Heart left ventricle (tissue), 16 donors: ENCODE data around the gene TEKTIP1. TPM values are rescaled to one million over a fixed set of nuclear protein-coding genes. Genes with fewer than 3 reads are reported as not detected.
"Not testable (repeated sequence)": the region's sequence is repeated elsewhere in the genome, so short reads cannot be mapped to it uniquely, and the experiment has no call there.

Source experiments
- ATAC-seq, 4 donors: fragments of 200-7000 bp; cut with Tn5 transposase; one replicate each; pipeline ENCODE4 v1.9.1; 2020 to 2022; ENCODE audit warnings: moderate library complexity in 4 of 4, mild to moderate bottlenecking in 3 of 4, moderate number of reproducible peaks in 1 of 4
- DNase-seq, 5 donors: peaks; one replicate each; pipeline ENCODE4 v3.0.0-alpha.2; 2020
- H3K27ac ChIP-seq, 12 donors: fragments of 200-600 bp; sonication (generic) in 4 of 12; one replicate each; pipeline versions ENCODE4 v1.5.0 to v1.8.0; 2016 to 2022; ENCODE audit warnings: mild to moderate bottlenecking in 2 of 12
- H3K27me3 ChIP-seq, 9 donors: fragments of 200-600 bp; sonication (generic) in 2 of 9; one replicate each; pipeline versions ENCODE4 v1.5.1 to v1.8.0; 2016 to 2022; ENCODE audit warnings: mild to moderate bottlenecking in 3 of 9
- H3K36me3 ChIP-seq, 9 donors: fragments of 200-600 bp; sonication (generic) in 2 of 9; one replicate each; pipeline versions ENCODE4 v1.5.0 to v1.8.0; 2018 to 2022; ENCODE audit warnings: mild to moderate bottlenecking in 2 of 9
- H3K4me1 ChIP-seq, 12 donors: fragments of 200-600 bp; sonication (generic) in 4 of 12; one replicate each; pipeline versions ENCODE4 v1.5.0 to v1.8.0; 2016 to 2022; ENCODE audit warnings: mild to moderate bottlenecking in 3 of 12
- H3K4me3 ChIP-seq, 12 donors: fragments of 200-600 bp; sonication (generic) in 4 of 12; one replicate each; pipeline versions ENCODE4 v1.5.0 to v1.8.0; 2017 to 2022; ENCODE audit warnings: mild to moderate bottlenecking in 9 of 12, moderate library complexity in 4 of 12
- H3K9me3 ChIP-seq, 12 donors: fragments of 200-600 bp; sonication (generic) in 4 of 12; one replicate each; pipeline versions ENCODE4 v1.5.0 to v1.8.0; 2016 to 2022; ENCODE audit warnings: mild to moderate bottlenecking in 1 of 12
- POLR2A ChIP-seq, 2 donors: fragments of 450-650 bp; IDR thresholded peaks; one replicate each; pipeline ENCODE4 v1.6.1; 2017; ENCODE audit warnings: antibody characterized with exemption in 2 of 2, mild to moderate bottlenecking in 2 of 2, moderate library complexity in 2 of 2
- WGBS, 4 donors: extraction: QIAGEN DNeasy Blood & Tissue Kit in 2 of 4; methylation state at CpG; one replicate each; pipeline versions ENCODE4 v1.1.5 to v1.1.7; 2013 to 2018; 5-methylcytosine and 5-hydroxymethylcytosine counted together
- intact Hi-C, 10 donors: fragments of 100-400 bp; cut with DNase I; formaldehyde crosslinking; loops; one replicate each; pipeline versions ENCODE4 v1.11.1 to v1.14.2; 2022
- polyA plus RNA-seq, 2 donors: library from polyadenylated mRNA; stranded (reverse); fragments of 200-250 nt; gene quantifications; one replicate each; pipeline ENCODE4 v1.2.3, GENCODE V29; 2013
- total RNA-seq, 9 donors: library from RNA; depleted of rRNA in 2 of 9; stranded (reverse); fragments of >200 nt in 2 of 9; fragmentation: NEBNext Ultra II Directional in 3 of 9; extraction: Animal tissue kit (Norgen Biotek cat#: 25700) in 3 of 9; gene quantifications; one replicate each; pipeline versions ENCODE4 v1.1.0 to v1.2.4, GENCODE V29; 2016 to 2023
- TF ChIP-seq, protein P1 (sequence below), 12 donors: fragments of 200-600 bp; sonication (generic) in 4 of 12; IDR thresholded peaks; one replicate each; pipeline versions ENCODE4 v1.5.0 to v1.8.0; 2018 to 2022; ENCODE audit warnings: antibody characterized with exemption in 12 of 12, mild to moderate bottlenecking in 5 of 12
- donor health status: ischemic (EF 13 %, LVEDD 7.1; RV severe dilation, severe dysfunction).
- donor health status: healthy with polysubstance abuse.
- donor health status: DM: no; HTN: yes; CAD: no.
- donor health status: DM: no; HTN: no; CAD: no.
- donor health status: ischemic (EF 25% LVEDD 6.9; RV normal size, moderate dysfunction).
- donor health status: ischemic (EF 25% LVEDD 5.7; RV mildly dilated, moderate dysfunction).
- donor health status: healthy.
- donor health status: DM: yes; HTN: yes; CAD: no.
- donor health status: ischemic (EF 35%, LVEDD 5.7; RV mildly dilated, moderate dysfunction).
- donor health status: nonischemic (EF 11% LVEDD 7.7; RV severe dilation, severe dysfunction).
- donor health status: DM: yes; HTN: yes; CAD: no.
- donor health status: PGD.
- donor health status: ischemic (EF 29% LVEDD 5.4; RV normal size, mild dysfunction).
- donor health status: nonischemic (EF 23%, LVEDD 6.1; RV moderate dilation, normal function).

TEKTIP1 gene
- total and polyA plus RNA-seq, 11 donors: 0.63 to 1.8 (median 0.93) TPM; not detected in 5

DNA sequence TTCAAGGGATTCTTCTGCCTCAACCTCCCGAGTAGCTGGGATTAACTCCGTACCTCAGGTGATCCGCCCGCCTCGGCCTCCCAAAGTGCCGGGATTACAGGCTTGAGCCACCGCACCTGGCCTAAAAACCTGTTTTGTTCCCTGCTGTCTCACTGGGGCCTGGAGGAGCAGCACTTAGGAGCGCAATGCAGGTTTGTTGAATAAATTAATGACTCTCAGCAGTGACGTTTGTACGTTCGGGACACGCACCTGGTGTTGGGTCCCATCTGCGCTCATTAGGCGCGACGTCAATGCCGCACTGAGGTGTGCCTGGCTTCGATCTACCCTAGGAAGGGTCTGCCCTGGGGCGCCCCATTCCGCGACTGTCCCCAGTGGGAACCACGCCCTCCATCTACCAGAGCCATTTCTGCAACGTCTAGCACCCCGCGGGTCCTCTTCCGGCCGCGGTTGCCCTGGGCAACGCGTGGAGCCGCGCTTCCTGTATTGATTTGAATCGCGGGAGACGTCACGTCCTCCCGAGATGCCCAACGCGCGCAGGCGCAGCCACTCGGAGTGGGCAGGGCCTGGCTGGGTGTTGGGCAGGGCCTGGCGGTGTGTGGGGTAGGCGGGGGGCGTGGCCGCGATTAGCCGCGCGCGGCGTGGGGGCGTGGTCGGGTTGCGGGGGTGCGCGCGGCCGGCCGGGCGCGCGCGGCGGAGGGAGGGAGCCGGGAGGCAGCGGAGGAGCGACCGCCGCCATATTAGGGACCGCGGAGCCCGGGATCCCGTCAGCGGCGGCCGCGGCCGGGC, 33.2 kb upstream of the TEKTIP1 start, which contains the start of gene FZR1:
Gene FZR1 (plus strand): TSS at position 714 of the 786 bp plus-strand sequence. CDS start 16,679 bp downstream, outside the sequence.
- Histone ChIP-seq H3K36me3 (peaks cover 0 to 18% (median 2%) of the 10 kb centered on the region in 9 donors), H3K9me3 (no peaks in the 10 kb centered on the region), H3K4me3 (peak within 1 kb of the TSS; percentile 81 to 100 (median 98)), H3K4me1 (peaks cover 4 to 41% (median 18%) of the 10 kb centered on the region in 12 donors), H3K27me3 (no peaks in the 10 kb centered on the region), H3K27ac (peak within 1 kb of the TSS; percentile 36 to 95 (median 84))
- TF ChIP-seq POLR2A (IDR thresholded peaks at IDR 0.05): peak; percentile 29 to 65
- TF ChIP-seq, protein P1, sequence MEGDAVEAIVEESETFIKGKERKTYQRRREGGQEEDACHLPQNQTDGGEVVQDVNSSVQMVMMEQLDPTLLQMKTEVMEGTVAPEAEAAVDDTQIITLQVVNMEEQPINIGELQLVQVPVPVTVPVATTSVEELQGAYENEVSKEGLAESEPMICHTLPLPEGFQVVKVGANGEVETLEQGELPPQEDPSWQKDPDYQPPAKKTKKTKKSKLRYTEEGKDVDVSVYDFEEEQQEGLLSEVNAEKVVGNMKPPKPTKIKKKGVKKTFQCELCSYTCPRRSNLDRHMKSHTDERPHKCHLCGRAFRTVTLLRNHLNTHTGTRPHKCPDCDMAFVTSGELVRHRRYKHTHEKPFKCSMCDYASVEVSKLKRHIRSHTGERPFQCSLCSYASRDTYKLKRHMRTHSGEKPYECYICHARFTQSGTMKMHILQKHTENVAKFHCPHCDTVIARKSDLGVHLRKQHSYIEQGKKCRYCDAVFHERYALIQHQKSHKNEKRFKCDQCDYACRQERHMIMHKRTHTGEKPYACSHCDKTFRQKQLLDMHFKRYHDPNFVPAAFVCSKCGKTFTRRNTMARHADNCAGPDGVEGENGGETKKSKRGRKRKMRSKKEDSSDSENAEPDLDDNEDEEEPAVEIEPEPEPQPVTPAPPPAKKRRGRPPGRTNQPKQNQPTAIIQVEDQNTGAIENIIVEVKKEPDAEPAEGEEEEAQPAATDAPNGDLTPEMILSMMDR (IDR thresholded peaks at IDR 0.05): peak in 4 of 12 donors; percentile 6 to 25 (median 16)
- WGBS, 4 donors: 1 to 4% (median 2%) methylated on average over 27 to 79 of the region's 79 CpGs
- ATAC-seq: peak; percentile 96 to 98 (median 96)
- DNase-seq: peak; percentile 99 to 100 (median 99)
- intact Hi-C loops: loop anchor here in 1 of 10 donors (2.0 kb wide), 1 partner anchor 49 kb away; no protein-coding TSS in a partner anchor

- ATAC-seq: peak in 2 of 4 donors; percentile 0 to 4
- Histone ChIP-seq H3K36me3 (peaks cover 0 to 21% (median 2%) of the 10 kb centered on the region in 9 donors), H3K4me1 (peaks cover 4 to 46% (median 14%) of the 10 kb centered on the region in 12 donors), H3K27ac (peak overlapping the region; percentile 36 to 95 (median 84)), H3K27me3 (no peaks in the 10 kb centered on the region), H3K4me3 (peak overlapping the region; percentile 81 to 100 (median 98)), H3K9me3 (no peaks in the 10 kb centered on the region)
- peak in 3 of 5 donors; percentile 32 to 58 (median 54) for DNase-seq
- WGBS, 4 donors: 1% methylated on average over 36 to 69 of the region's 69 CpGs
- TF ChIP-seq, protein P1 (IDR thresholded peaks at IDR 0.05): no peak
- TF ChIP-seq POLR2A (IDR thresholded peaks at IDR 0.05): no peak
- intact Hi-C loops: loop anchor here in 1 of 10 donors (2.0 kb wide), 1 partner anchor 48 kb away; no protein-coding TSS in a partner anchor
Observed at GRCh38 chr19:3506384-3507340, 32.3 kb upstream of the TEKTIP1 start.

DNA sequence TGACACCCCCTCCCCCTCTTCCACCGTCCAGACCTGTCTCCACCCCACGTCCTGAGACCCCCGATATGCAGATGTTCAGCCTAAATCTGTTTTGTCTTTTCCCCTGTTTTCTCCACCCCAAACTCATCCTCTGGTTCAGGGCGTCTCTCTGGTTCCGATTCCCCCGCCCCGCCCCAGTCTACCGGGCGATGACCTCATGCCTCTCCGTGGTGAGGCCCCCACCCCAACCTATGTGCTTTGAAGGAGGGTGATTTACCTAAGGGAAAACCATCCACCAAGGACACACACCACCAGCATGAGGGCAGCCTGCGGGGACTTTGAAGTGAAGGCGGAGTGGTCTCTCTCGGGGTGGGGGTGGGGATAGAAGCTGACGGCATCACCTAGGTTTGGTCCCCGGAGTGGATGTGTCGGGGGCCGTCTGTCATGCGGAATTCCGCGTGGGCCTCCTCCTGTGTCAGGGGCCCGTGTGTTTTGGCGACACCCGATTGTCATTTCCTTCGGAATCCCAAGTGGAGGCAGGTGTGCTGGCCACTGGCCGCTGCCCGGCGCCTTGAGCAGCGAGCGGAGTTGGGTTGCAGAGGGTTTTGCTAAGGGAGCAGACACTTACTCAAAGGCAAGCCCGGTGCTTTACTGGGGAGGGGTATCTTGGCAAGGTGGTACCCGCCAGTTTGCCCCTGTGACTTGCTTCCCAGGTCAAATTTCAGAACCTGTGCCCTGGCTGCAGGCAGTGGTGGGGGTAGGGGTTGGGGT, 31.4 kb upstream of the TEKTIP1 start:
- Histone ChIP-seq H3K4me1 (peaks cover 4 to 55% (median 15%) of the 10 kb centered on the region in 12 donors), H3K9me3 (no peaks in the 10 kb centered on the region), H3K27me3 (no peaks in the 10 kb centered on the region), H3K4me3 (peak overlapping the region; percentile 81 to 100 (median 98)), H3K36me3 (peaks cover 0 to 24% (median 2%) of the 10 kb centered on the region in 9 donors), H3K27ac (peak overlapping the region in 4 of 12 donors; percentile 85 to 95 (median 90))
- 32 to 41% (median 37%) methylated on average over 29 to 31 of the region's 31 CpGs for WGBS, 4 donors
- ATAC-seq (no peak), DNase-seq (no peak)
- no peak for TF ChIP-seq POLR2A (IDR thresholded peaks at IDR 0.05)
- TF ChIP-seq, protein P1 (IDR thresholded peaks at IDR 0.05): no peak
- intact Hi-C loops: loop anchor here in 1 of 10 donors (2.0 kb wide), 1 partner anchor 47 kb away; no protein-coding TSS in a partner anchor

DNA sequence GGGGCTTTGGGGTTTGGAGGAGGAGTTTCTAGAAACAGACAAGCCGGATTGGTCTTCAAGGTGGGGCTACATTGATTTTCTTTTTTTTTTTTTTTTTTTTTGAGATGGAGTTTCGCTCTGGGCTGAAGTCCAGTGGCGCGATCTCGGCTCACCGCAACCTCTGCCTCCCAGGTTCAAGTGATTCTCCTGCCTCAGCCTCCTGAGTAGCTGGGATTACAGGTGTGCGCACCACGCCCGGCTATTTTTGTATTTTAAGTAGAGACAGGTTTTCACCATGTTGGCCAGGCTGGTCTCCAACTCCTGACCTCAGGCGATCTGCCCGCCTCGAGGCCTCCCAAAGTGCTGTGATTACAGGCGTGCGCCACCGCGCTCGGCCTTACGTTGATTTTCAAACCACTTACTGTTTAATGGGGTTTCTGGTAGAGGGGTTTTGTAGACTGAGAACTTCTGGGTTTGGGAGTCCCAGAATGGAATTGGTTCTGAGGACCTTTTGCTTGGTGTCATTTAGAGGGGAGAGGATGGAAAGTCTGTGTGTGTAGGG, 30.8 kb upstream of the TEKTIP1 start:
- 94 to 97% (median 96%) methylated on average over 18 of the region's 18 CpGs for WGBS, 4 donors
- H3K27me3 ChIP-seq, ATAC-seq, intact Hi-C loops, DNase-seq, H3K27ac ChIP-seq, H3K9me3 ChIP-seq: not testable (repeated sequence)
- Histone ChIP-seq H3K4me3 (peak overlapping the region in 1 of 12 donors; percentile 93), H3K4me1 (peaks cover 4 to 61% (median 21%) of the 10 kb centered on the region in 12 donors), H3K36me3 (peaks cover 0 to 24% (median 2%) of the 10 kb centered on the region in 9 donors)
